ENCODE results near the gene CEL.

DNA sequence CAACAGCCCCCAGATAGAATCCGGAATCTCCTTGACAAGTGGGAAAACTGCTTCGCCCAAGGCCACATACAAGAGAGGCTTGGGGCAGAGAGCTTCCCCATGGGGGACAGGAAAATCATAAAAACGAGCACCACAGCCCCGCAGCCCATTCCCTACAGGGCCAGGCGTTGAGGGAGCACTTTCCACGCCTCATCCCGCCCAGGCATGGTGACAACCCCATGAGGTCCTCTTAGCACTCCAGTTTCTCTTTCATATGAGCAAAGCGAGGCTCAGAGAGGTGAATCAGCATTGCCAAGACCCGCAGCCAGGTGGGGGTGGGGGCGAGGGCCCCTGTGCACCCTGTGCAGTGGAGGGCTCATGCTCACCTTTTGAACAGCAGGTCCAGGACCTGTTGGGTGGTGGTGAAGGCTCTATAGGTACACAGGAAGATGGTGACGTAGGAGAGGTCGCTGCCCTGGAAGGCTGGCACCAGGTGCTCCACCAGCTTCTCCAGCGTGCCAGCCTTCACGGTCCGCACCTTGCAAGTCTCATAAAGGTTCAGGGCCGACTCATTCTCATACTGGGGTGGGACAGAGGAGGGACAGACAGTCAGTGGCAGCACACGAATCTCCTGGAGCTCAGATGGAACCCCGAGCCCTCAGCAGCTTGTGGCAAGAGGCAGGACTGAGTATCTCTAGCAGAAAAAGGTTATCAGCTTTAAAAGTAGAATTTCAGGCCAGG lies 48.3 kb downstream of the CEL start:
- TF ChIP-seq, protein P1, sequence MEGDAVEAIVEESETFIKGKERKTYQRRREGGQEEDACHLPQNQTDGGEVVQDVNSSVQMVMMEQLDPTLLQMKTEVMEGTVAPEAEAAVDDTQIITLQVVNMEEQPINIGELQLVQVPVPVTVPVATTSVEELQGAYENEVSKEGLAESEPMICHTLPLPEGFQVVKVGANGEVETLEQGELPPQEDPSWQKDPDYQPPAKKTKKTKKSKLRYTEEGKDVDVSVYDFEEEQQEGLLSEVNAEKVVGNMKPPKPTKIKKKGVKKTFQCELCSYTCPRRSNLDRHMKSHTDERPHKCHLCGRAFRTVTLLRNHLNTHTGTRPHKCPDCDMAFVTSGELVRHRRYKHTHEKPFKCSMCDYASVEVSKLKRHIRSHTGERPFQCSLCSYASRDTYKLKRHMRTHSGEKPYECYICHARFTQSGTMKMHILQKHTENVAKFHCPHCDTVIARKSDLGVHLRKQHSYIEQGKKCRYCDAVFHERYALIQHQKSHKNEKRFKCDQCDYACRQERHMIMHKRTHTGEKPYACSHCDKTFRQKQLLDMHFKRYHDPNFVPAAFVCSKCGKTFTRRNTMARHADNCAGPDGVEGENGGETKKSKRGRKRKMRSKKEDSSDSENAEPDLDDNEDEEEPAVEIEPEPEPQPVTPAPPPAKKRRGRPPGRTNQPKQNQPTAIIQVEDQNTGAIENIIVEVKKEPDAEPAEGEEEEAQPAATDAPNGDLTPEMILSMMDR (IDR thresholded peaks at IDR 0.05): no peak
- TF ChIP-seq POLR2A (IDR thresholded peaks at IDR 0.05): no peak
